Stimulated activated CD8-positive, alpha-beta memory T cell treated with anti-CD3 and anti-CD28 coated beads, Interleukin-7, amount 100 ng/mL, for 4 hours (primary cell): Measurements from ENCODE around the gene SEC24C.
"Not testable (repeated sequence)": the region's sequence is repeated elsewhere in the genome, so short reads cannot be mapped to it uniquely, and the experiment has no call there.

Experiments
- DNase-seq, 2 donors: peaks; one replicate each; pipeline ENCODE4 v3.0.0-alpha.2; 2020; ENCODE audit warnings: low read depth in 2 of 2

The SEC24C gene

GRCh38 chr10:73743905-73744663 lies at the start of gene SEC24C:
TSS of gene SEC24C (plus strand) at chr10:73744372. CDS start at chr10:73746833, 2,461 bp downstream.
- DNase-seq, result peak; percentile 93

DNA sequence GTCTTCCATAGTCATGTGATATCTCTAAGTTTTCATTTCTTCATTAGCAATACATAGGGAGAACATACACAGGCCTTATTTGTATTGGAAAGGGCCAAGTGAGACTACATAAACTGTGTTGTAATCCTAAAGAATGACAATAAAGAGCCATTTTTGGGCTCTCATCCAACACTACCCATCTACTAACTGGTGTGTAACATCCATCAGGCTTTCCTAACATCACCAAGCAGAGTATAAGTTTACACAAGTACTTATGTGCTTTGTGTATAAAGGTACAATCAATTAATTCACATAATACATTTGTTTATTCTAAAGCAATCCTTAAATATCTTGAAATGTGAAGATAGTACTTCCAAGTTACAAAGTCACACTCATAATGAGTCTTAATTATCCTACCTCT lies 48.9 kb upstream of the SEC24C start:
- DNase-seq, result not testable (repeated sequence)

- DNase-seq, result not testable (repeated sequence)
Observed at GRCh38 chr10:73697675-73698159, 46.5 kb upstream of the SEC24C start, which contains the start of gene AGAP5. TSS of gene AGAP5 (minus strand) at chr10:73698109. CDS start at chr10:73697755, 354 bp downstream.

DNA sequence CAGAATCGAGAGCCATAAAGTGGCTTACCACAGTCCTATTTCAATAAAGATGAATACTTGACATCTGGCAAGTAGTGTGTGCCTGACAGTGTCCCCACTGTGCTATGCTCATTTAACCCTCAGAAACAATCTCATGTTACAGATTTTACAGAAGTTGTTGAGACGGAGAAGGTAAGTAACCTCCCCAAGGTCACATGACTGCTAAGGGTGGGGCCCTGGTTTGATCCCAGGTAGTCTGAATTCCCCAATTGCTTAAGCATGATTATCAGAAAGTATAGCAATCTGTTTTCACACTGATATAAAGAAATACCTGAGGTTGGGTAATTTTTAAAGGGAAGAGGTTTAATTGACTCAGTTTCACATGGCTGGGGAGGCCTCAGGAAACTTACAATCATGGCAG lies 45.4 kb upstream of the SEC24C start:
- DNase-seq, result not testable (repeated sequence)

DNA sequence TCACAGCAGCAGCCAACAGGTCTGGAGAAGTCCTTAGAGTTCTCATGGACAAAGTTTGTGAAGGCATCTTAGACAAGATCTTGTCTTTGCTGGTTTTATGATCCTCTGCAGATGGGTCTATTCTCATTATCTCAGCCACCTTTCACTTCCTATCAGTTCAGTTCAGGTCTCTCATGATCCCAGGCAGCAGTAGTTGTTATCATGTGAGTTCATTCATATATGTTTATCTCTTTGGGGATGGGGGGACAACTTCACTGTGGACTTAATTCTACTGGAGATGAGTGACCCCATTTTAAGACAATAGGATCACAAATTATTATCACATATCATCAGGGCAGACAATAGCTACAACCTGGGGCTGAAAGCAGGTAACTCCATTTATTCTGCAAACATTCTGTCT lies 40.2 kb upstream of the SEC24C start:
- not testable (repeated sequence) for DNase-seq

- not testable (repeated sequence) for DNase-seq
Observed at GRCh38 chr10:73705506-73706072, 38.6 kb upstream of the SEC24C start.

GRCh38 chr10:73706488-73706887 lies 37.7 kb upstream of the SEC24C start:
- not testable (repeated sequence) for DNase-seq

GRCh38 chr10:73707628-73708027 lies 36.5 kb upstream of the SEC24C start:
- not testable (repeated sequence) for DNase-seq

GRCh38 chr10:73708122-73708521 lies 36.0 kb upstream of the SEC24C start:
- not testable (repeated sequence) for DNase-seq

DNA sequence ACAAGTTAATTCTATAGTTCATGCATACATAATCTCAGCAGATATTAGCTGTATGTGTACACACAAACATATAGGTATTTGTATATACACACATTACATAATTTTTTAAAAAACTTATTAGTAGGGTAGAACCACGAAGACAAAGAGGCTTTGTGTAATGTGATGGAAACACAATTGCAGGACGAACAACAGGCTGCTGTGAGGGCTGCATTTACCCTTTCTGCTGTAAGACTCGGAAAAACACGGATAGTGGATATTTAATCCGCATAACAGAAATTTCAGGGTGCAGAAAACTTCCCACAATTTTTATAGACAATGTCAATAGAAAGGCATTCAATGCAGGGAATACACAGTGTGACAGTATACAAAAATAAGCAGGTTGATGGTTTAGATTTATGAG lies 32.5 kb upstream of the SEC24C start:
- DNase-seq, result not testable (repeated sequence)

DNA sequence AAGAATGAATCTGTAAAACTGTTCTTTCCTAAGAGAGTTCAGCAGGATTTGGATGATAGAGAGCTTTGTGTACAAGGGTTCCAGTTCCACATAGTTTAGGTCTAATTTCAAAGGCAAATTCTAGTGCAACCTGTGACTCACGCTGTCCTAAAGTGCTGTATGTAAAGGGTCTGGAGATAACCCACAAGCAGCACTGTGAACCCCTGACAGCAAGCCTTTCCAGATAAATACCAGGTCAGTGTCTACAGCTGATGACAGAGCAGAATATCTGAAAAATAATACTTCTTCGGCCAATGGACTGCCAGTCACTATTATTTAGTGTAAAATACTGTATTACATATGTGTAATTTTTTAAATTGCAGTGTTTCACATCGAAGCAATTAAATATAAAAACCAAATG lies 30.3 kb upstream of the SEC24C start:
- not testable (repeated sequence) for DNase-seq

DNA sequence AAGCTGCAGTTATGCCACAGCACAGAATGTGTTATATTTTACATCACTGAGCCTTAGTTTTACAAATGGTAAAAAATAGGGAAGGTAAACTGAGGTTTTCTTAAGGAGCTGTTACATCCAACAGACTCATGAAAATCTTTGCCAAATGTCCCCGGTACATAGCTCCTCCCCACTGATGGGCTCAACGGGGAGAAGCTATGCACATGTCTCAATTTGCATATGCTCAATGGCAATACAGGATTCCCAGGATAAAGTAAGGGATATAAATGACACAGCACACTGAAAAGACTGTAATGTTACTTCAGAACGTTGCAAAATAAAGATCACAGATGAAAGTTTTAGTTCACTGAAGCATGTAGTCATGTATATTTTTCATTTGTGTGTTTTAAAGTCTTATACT lies 29.7 kb upstream of the SEC24C start:
- DNase-seq, result not testable (repeated sequence)

DNA sequence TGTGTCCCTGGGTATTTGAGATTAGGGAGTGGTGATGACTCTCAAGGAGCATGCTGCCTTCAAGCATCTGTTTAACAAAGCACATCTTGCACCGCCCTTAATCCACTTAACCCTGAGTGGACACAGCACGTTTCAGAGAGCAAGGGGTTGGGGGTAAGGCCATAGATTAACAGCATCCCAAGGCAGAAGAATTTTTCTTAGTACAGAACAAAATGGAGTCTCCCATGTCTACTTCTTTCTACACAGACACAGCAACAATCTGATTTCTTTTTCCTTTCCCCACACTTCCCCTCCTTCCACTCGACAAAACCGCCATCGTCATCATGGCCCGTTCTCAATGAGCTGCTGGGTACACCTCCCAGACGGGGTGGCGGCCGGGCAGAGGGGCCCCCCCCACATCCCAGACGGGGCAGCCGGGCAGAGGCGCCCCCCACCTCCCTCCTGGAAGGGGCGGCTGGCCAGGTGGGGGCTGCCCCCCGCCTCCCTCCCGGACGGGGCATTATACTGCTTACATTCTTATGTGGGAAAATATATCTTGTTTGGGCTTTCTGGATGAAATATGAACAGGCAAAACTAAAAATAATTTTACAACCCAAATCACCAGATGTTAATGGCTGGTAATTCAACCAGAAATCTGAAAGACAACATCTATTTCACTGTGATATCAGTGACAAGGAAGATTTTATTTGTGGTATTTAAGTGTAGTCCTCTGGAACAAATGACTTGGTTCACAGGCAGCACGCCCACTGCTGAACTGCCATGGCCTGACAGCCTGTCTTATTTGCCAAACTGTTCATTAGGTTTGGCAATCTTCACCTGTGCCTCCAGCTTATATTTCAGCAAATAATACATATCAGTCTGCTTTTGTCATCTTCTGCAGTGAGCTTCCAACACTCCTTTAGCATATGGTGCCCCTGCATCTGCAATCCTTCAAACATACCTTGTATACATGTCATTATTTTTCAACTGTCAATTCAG lies 28.7 kb upstream of the SEC24C start:
- DNase-seq, result not testable (repeated sequence)

DNA sequence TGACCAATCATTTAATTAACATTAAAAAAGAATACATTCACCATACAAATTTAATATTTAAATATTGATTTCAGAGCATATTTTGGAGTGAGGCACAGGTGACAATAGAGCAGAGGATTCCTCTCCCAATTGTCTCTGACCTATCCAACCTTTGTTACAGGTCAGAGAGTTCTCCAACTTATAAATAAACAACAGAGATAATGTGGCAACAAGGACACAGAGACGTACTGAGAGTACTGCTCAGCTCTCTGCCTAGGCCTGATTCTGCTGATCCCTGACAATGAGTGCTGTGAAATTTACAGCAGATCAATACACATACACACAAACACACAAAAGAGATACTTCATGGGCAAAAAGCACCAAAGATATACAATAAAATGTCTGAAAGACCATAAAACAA lies 27.9 kb upstream of the SEC24C start:
- DNase-seq, result no peak

DNA sequence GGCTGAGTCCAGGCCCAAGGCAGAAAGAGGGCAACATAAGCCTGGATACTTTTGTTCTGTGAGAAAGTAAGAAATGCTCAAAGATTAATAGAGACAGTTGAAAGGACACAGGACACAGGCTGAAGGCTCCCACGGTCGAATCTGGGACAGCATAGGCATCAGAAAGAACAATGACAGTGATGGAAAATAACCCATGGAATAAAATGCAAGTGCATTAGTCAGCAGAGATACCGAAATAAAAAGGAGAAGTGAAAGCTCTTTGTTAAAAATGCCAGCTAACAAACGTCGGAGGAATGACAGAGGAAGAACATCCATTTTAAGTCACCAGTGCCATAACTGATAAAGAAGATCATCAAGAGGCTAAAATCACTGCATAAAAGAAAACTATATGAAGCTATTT lies 26.6 kb upstream of the SEC24C start:
- no peak for DNase-seq

GRCh38 chr10:73720561-73720960 lies 23.6 kb upstream of the SEC24C start:
- not testable (repeated sequence) for DNase-seq

- DNase-seq, result no peak
Observed at GRCh38 chr10:73723516-73723915, 20.7 kb upstream of the SEC24C start.

DNA sequence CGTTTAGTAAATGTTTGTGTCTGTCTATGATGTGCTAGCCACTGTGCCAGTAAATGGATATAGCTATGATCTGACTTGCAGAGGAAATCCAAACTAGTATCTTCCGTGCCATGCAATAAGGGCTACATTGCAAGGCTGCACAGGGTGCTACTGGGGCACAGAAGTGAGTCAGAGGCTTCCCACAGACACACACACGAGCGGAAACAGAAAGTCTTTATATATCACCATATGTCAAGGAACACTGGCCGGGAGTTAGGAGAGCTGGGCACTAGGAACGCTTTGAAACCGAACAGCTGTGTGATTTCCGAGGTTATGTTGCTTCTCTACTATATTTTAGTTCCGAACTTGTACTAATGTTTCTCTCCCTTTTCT lies 14.4 kb upstream of the SEC24C start:
- peak; percentile 20 to 41 for DNase-seq

- peak; percentile 79 to 86 for DNase-seq
Observed at GRCh38 chr10:73730153-73730906, 13.8 kb upstream of the SEC24C start.

DNA sequence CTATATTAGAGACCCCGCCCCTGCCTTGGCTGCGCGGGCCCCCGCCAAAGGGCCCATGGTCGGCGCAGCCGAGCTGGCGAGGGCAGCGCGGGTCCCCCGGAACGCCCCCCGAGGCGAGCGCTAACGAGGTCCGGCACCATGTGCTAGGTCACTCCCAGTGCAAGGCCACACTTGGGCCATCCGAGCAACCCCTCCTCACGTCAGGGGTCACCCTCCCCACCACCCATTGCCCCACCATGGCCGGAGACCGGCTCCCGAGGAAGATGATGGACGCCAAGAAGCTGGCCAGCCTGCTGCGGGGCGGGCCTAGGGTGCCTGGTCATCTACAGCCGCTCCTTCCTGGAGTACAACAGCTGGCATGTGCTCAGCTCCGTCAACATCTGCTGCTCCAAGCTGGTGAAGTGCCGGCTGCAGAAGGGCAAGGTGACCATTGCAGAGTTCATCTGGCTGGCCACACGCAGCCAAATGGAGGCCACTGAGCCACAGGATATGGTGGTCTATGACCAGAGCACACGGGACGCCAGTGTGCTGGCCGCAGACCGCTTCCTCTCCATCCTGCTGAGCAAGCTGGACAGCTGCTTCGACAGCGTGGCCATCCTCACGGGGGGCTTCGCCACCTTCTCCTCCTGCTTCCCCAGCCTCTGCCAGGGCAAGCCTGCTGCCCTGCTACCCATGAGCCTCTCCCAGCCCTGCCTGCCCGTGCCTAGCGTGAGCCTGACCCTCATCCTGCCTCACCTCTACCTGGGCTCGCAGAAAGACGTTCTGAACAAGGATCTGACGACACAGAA lies 12.4 kb upstream of the SEC24C start:
- no peak for DNase-seq
